ENCODE measurements around the gene SERGEF.

- TF ChIP-seq CTCF (IDR thresholded peaks at IDR 0.05; ENCODE audit: low read depth, low read length, poor library complexity, severe bottlenecking) (no peak), EZH2phosphoT487 (IDR thresholded peaks at IDR 0.05; ENCODE audit: borderline replicate concordance, low read length) (no peak)
These were observed 263.8 kb downstream of the SERGEF start for GRCh38 chr11:17748761-17749721.
